IPS-NIHi7 (cell line): ENCODE measurements around the gene AKR1C2.
A peak's percentile ranks its signal among the peaks of the same experiment; 100 is the strongest.
"Not testable (repeated sequence)": the region's sequence is repeated elsewhere in the genome, so short reads cannot be mapped to it uniquely, and the experiment has no call there.

Experiments
- DNase-seq: peaks from one replicate; pipeline ENCODE4 v3.0.0; 2012; ENCODE audit warnings: mixed read lengths; ENCODE audit errors: extremely low spot score

Gene AKR1C2

GRCh38 chr10:4990217-4990616 is 13.4 kb downstream of the AKR1C2 start:
- DNase-seq, result no peak

- not testable (repeated sequence) for DNase-seq
Measured at GRCh38 chr10:4988000-4988641, 15.5 kb downstream of the AKR1C2 start.

- peak; percentile 7 for DNase-seq
Measured at GRCh38 chr10:4984971-4985594, 18.6 kb downstream of the AKR1C2 start.

- no peak for DNase-seq
Measured at GRCh38 chr10:4984223-4984622, 19.4 kb downstream of the AKR1C2 start.

- no peak for DNase-seq
Measured at GRCh38 chr10:4983615-4984216, 19.9 kb downstream of the AKR1C2 start.

- no peak for DNase-seq
Measured at GRCh38 chr10:4982764-4983226, 20.9 kb downstream of the AKR1C2 start.

- DNase-seq, result peak; percentile 57
Measured at GRCh38 chr10:4981722-4982471, 21.8 kb downstream of the AKR1C2 start.

- DNase-seq, result no peak
Measured at GRCh38 chr10:4980793-4981192, 22.9 kb downstream of the AKR1C2 start.

GRCh38 chr10:4978870-4979269 is 24.8 kb downstream of the AKR1C2 start:
- DNase-seq, result no peak

- DNase-seq, result no peak
Measured at GRCh38 chr10:4977025-4977424, 26.6 kb downstream of the AKR1C2 start.

GRCh38 chr10:4974400-4974799 is 29.3 kb downstream of the AKR1C2 start:
- DNase-seq, result not testable (repeated sequence)

GRCh38 chr10:4973294-4973693 is 30.4 kb downstream of the AKR1C2 start:
- not testable (repeated sequence) for DNase-seq

- not testable (repeated sequence) for DNase-seq
Measured at GRCh38 chr10:4972369-4973142, 31.1 kb downstream of the AKR1C2 start.

GRCh38 chr10:4970362-4970761 is 33.3 kb downstream of the AKR1C2 start:
- DNase-seq, result not testable (repeated sequence)

GRCh38 chr10:4969289-4969688 is 34.4 kb downstream of the AKR1C2 start:
- DNase-seq, result not testable (repeated sequence)

- DNase-seq, result not testable (repeated sequence)
Measured at GRCh38 chr10:4967189-4967588, 36.5 kb downstream of the AKR1C2 start.

GRCh38 chr10:4965763-4966162 is 37.9 kb downstream of the AKR1C2 start:
- DNase-seq, result not testable (repeated sequence)

- not testable (repeated sequence) for DNase-seq
Measured at GRCh38 chr10:4963815-4964154, 39.9 kb downstream of the AKR1C2 start.

- DNase-seq, result not testable (repeated sequence)
Measured at GRCh38 chr10:4962876-4963814, 40.5 kb downstream of the AKR1C2 start, which contains the start of gene AKR1C1. AKR1C1 (plus strand) TSS chr10:4963415; CDS start chr10:4963445, 30 bp downstream.

- DNase-seq, result not testable (repeated sequence)
Measured at GRCh38 chr10:4962308-4962707, 41.3 kb downstream of the AKR1C2 start.
